Sigmoid colon (tissue), 4 donors: Measurements from ENCODE around the gene NR2F1-AS1.

ENCODE experiments used
- CTCF ChIP-seq, 4 experiments: fragments of 450-650 bp in 3 of 4; fragments of 200-600 bp in 1 of 4; IDR thresholded peaks; one replicate each; pipeline ENCODE4 v1.5.1; 2016 to 2019; ENCODE audit warnings: antibody characterized with exemption in 4 of 4, mild to moderate bottlenecking in 3 of 4, moderate library complexity in 2 of 4
- EP300 ChIP-seq, 4 donors: sonication (generic); formaldehyde crosslinking; IDR thresholded peaks; one replicate each; pipeline ENCODE4 v1.6.1; 2017; ENCODE audit warnings: antibody characterized with exemption in 4 of 4
- POLR2A ChIP-seq, 2 donors: fragments of 450-650 bp; IDR thresholded peaks; one replicate each; pipeline ENCODE4 v1.6.1; 2016; ENCODE audit warnings: antibody characterized with exemption in 2 of 2, mild to moderate bottlenecking in 2 of 2, moderate library complexity in 2 of 2
- POLR2AphosphoS5 ChIP-seq, 4 donors: sonication (generic); formaldehyde crosslinking; IDR thresholded peaks; one replicate each; pipeline ENCODE4 v1.6.1; 2017; ENCODE audit warnings: antibody characterized with exemption in 4 of 4

- TF ChIP-seq EP300 (IDR thresholded peaks at IDR 0.05), result no peak
- no peak for TF ChIP-seq CTCF (IDR thresholded peaks at IDR 0.05)
- no peak for TF ChIP-seq POLR2A (IDR thresholded peaks at IDR 0.05)
- no peak for TF ChIP-seq POLR2AphosphoS5 (IDR thresholded peaks at IDR 0.05)
These were observed 165.2 kb downstream of the NR2F1-AS1 start for GRCh38 chr5:93415819-93416218.
